NOMO-1 (cell line): ENCODE results near the gene STX2.
A peak's percentile ranks its signal among the peaks of the same experiment; 100 is the strongest.
"Not testable (repeated sequence)": the region's sequence is repeated elsewhere in the genome, so short reads cannot be mapped to it uniquely, and the experiment has no call there.

Experiments
- DNase-seq, 2 experiments: peaks; one replicate each; lab custom pipeline; 2025; ENCODE audit not compliant: unreplicated experiment in 2 of 2; lab: John Stamatoyannopoulos, UW

Gene STX2

GRCh38 chr12:130803702-130804101 is 35.3 kb downstream of the STX2 start:
- DNase-seq, result no peak

- DNase-seq, result no peak
These were observed 38.7 kb downstream of the STX2 start for GRCh38 chr12:130800312-130800711.

- no peak for DNase-seq
These were observed 40.0 kb downstream of the STX2 start for GRCh38 chr12:130799051-130799450.

- DNase-seq, result no peak
These were observed 41.9 kb downstream of the STX2 start for GRCh38 chr12:130796985-130797686.

- DNase-seq, result no peak
These were observed 43.1 kb downstream of the STX2 start for GRCh38 chr12:130795906-130796305.

GRCh38 chr12:130793554-130793849 is 45.5 kb downstream of the STX2 start:
- no peak for DNase-seq

- DNase-seq, result no peak
These were observed 46.1 kb downstream of the STX2 start for GRCh38 chr12:130792821-130793553.

- DNase-seq, result no peak
These were observed 47.4 kb downstream of the STX2 start for GRCh38 chr12:130791629-130792028.

GRCh38 chr12:130788515-130788914 is 50.5 kb downstream of the STX2 start:
- DNase-seq, result no peak

GRCh38 chr12:130787445-130788410 is 51.3 kb downstream of the STX2 start:
- no peak for DNase-seq

GRCh38 chr12:130787041-130787440 is 52.0 kb downstream of the STX2 start:
- DNase-seq, result no peak

- no peak for DNase-seq
These were observed 55.8 kb downstream of the STX2 start for GRCh38 chr12:130783110-130783715.

- not testable (repeated sequence) for DNase-seq
These were observed 56.8 kb downstream of the STX2 start for GRCh38 chr12:130782245-130782644.

GRCh38 chr12:130780880-130781575 is 58.0 kb downstream of the STX2 start:
- DNase-seq, result no peak

- DNase-seq, result no peak
These were observed 58.7 kb downstream of the STX2 start for GRCh38 chr12:130780325-130780724.

GRCh38 chr12:130778776-130779175 is 60.3 kb downstream of the STX2 start:
- no peak for DNase-seq

GRCh38 chr12:130776857-130777339 is 62.2 kb downstream of the STX2 start:
- DNase-seq, result no peak

GRCh38 chr12:130775953-130776856 is 62.8 kb downstream of the STX2 start:
- DNase-seq, result peak; percentile 13 to 29

- DNase-seq, result no peak
These were observed 68.5 kb downstream of the STX2 start for GRCh38 chr12:130770413-130771028.
